Muscle of leg (tissue), 11 donors: ENCODE measurements around the gene BRF1. TPM values are rescaled to one million over a fixed set of nuclear protein-coding genes. Genes with fewer than 3 reads are reported as not detected.

Source experiments
- DNase-seq: peaks from one replicate; pipeline ENCODE4 v3.0.0; 2013
- H3K27ac ChIP-seq: one replicate; pipeline ENCODE4 v1.5.1; 2013; ENCODE audit warnings: mild to moderate bottlenecking, low read length, control low read depth
- H3K27me3 ChIP-seq: one replicate; pipeline ENCODE4 v1.6.1; 2013; ENCODE audit warnings: low read length; ENCODE audit not compliant: control insufficient read depth, insufficient read depth
- H3K36me3 ChIP-seq: one replicate; pipeline ENCODE4 v1.6.1; 2013; ENCODE audit warnings: low read length; ENCODE audit not compliant: control insufficient read depth, insufficient read depth
- H3K4me1 ChIP-seq: one replicate; pipeline ENCODE4 v1.6.1; 2013; ENCODE audit warnings: low read length; ENCODE audit not compliant: control insufficient read depth, insufficient read depth
- H3K4me3 ChIP-seq: one replicate; pipeline ENCODE4 v1.5.1; 2013; ENCODE audit warnings: low read length, control low read depth
- H3K9me3 ChIP-seq: replicated peaks from 2 replicates; pipeline ENCODE4 v1.6.1; 2013; ENCODE audit warnings: low read depth, low read length; ENCODE audit not compliant: control insufficient read depth
- WGBS: methylation state at CpG from one replicate; pipeline ENCODE4 v1.1.5; 2013; ENCODE audit warnings: missing lambda C conversion rate; ENCODE audit not compliant: insufficient coverage; 5-methylcytosine and 5-hydroxymethylcytosine counted together
- polyA plus RNA-seq, 8 donors: library from polyadenylated mRNA; unstranded; fragments of 120-200 nt; gene quantifications; one replicate each; pipeline versions ENCODE4 v1.2.1 to v1.2.3, GENCODE V29; 2013; ENCODE audit warnings: inconsistent platforms in 1 of 8, low replicate concordance in 1 of 8; ENCODE audit not compliant: insufficient read length in 8 of 8, insufficient read depth in 1 of 8
- total RNA-seq: library from RNA; stranded (reverse); fragments of 120-200 nt; gene quantifications from one replicate; pipeline ENCODE4 v1.2.4, GENCODE V29; 2013

The BRF1 gene
- total and polyA plus RNA-seq, 9 donors = 25.3 to 31.3 (median 28.1) TPM

GRCh38 chr14:105315941-105316576 is 15.3 kb upstream of the BRF1 start:
- H3K27me3 ChIP-seq = no peaks in the 10 kb centered on the region
- WGBS = 54% methylated on average over 12 of the region's 15 CpGs
- no peaks in the 10 kb centered on the region for H3K36me3 ChIP-seq
- peak overlapping the region; percentile 66 for H3K4me3 ChIP-seq
- H3K9me3 ChIP-seq = no peaks in the 10 kb centered on the region
- DNase-seq = peak; percentile 28
- no peak overlapping the region for H3K27ac ChIP-seq
- peaks cover 43% of the 10 kb centered on the region for H3K4me1 ChIP-seq

GRCh38 chr14:105315211-105315721 is 14.5 kb upstream of the BRF1 start:
- H3K4me1 ChIP-seq = peaks cover 43% of the 10 kb centered on the region
- H3K4me3 ChIP-seq = peak overlapping the region; percentile 66
- peak; percentile 43 for DNase-seq
- WGBS = under 1% methylated on average over 54 of the region's 54 CpGs
- no peaks in the 10 kb centered on the region for H3K36me3 ChIP-seq
- no peaks in the 10 kb centered on the region for H3K9me3 ChIP-seq
- peak overlapping the region; percentile 35 for H3K27ac ChIP-seq
- H3K27me3 ChIP-seq = no peaks in the 10 kb centered on the region

- WGBS = under 1% methylated on average over 153 of the region's 163 CpGs
- Histone ChIP-seq H3K27me3 (no peaks in the 10 kb centered on the region), H3K9me3 (no peaks in the 10 kb centered on the region), H3K4me3 (peak within 1 kb of the TSS; percentile 66), H3K27ac (peak within 1 kb of the TSS; percentile 94), H3K36me3 (no peaks in the 10 kb centered on the region), H3K4me1 (peaks cover 43% of the 10 kb centered on the region)
- peak; percentile 96 for DNase-seq
Observed at GRCh38 chr14:105314287-105315200, 13.7 kb upstream of the BRF1 start, which contains the start of gene PACS2. TSS of gene PACS2 (plus strand) at chr14:105314748. CDS start at chr14:105314919, 171 bp downstream.

GRCh38 chr14:105313381-105314286 is 12.8 kb upstream of the BRF1 start:
- peak overlapping the region; percentile 94 for H3K27ac ChIP-seq
- peaks cover 43% of the 10 kb centered on the region for H3K4me1 ChIP-seq
- H3K9me3 ChIP-seq = no peaks in the 10 kb centered on the region
- H3K36me3 ChIP-seq = no peaks in the 10 kb centered on the region
- H3K4me3 ChIP-seq = peak overlapping the region; percentile 47
- H3K27me3 ChIP-seq = no peaks in the 10 kb centered on the region
- WGBS = 10% methylated on average over 37 of the region's 48 CpGs
- peak; percentile 73 for DNase-seq

GRCh38 chr14:105312973-105313372 is 12.2 kb upstream of the BRF1 start:
- Histone ChIP-seq H3K4me3 (no peak overlapping the region), H3K36me3 (no peaks in the 10 kb centered on the region), H3K4me1 (peaks cover 43% of the 10 kb centered on the region), H3K9me3 (no peaks in the 10 kb centered on the region), H3K27ac (peak overlapping the region; percentile 94), H3K27me3 (no peaks in the 10 kb centered on the region)
- DNase-seq = no peak
- WGBS = 93% methylated on average over 13 of the region's 13 CpGs

GRCh38 chr14:105311838-105312237 is 11.0 kb upstream of the BRF1 start:
- DNase-seq = no peak
- H3K4me1 ChIP-seq = peaks cover 33% of the 10 kb centered on the region
- WGBS = 74% methylated on average over 7 of the region's 12 CpGs

GRCh38 chr14:105309371-105309770 is 8.6 kb upstream of the BRF1 start:
- 100% methylated on average over 1 of the region's 8 CpGs for WGBS
- H3K27me3 ChIP-seq = no peaks in the 10 kb centered on the region
- H3K36me3 ChIP-seq = no peaks in the 10 kb centered on the region
- DNase-seq = no peak
- no peak overlapping the region for H3K4me3 ChIP-seq
- H3K27ac ChIP-seq = no peak overlapping the region
- H3K4me1 ChIP-seq = peaks cover 18% of the 10 kb centered on the region
- no peaks in the 10 kb centered on the region for H3K9me3 ChIP-seq

More at GRCh38 chr14:105311838-105312237, 11.0 kb upstream of the BRF1 start:
- no peak overlapping the region for H3K27ac ChIP-seq
- no peaks in the 10 kb centered on the region for H3K27me3 ChIP-seq
- H3K9me3 ChIP-seq = no peaks in the 10 kb centered on the region
- H3K4me3 ChIP-seq = no peak overlapping the region
- no peaks in the 10 kb centered on the region for H3K36me3 ChIP-seq

GRCh38 chr14:105307052-105307727 is 6.4 kb upstream of the BRF1 start:
- Histone ChIP-seq H3K27ac (no peak overlapping the region), H3K4me3 (no peak overlapping the region), H3K36me3 (peaks cover 4% of the 10 kb centered on the region), H3K4me1 (peaks cover 4% of the 10 kb centered on the region), H3K27me3 (no peaks in the 10 kb centered on the region), H3K9me3 (no peaks in the 10 kb centered on the region)
- DNase-seq = no peak
- WGBS = 47% methylated on average over 4 of the region's 4 CpGs

GRCh38 chr14:105305791-105306190 is 5.0 kb upstream of the BRF1 start:
- Histone ChIP-seq H3K27me3 (no peaks in the 10 kb centered on the region), H3K4me3 (no peak overlapping the region), H3K4me1 (peaks cover 4% of the 10 kb centered on the region), H3K9me3 (no peaks in the 10 kb centered on the region), H3K36me3 (peaks cover 4% of the 10 kb centered on the region), H3K27ac (no peak overlapping the region)
- WGBS = 55% methylated on average over 8 of the region's 9 CpGs
- DNase-seq = no peak
